Limb (tissue), 2 donors: ENCODE results near the gene OR12D2.
"Not testable (repeated sequence)": the region's sequence is repeated elsewhere in the genome, so short reads cannot be mapped to it uniquely, and the experiment has no call there.

Experiments
- DNase-seq, 2 donors: peaks; one replicate each; pipeline ENCODE4 v3.0.0-alpha.2; 2016; ENCODE audit errors: extremely low spot score in 2 of 2

Gene OR12D2, protein sequence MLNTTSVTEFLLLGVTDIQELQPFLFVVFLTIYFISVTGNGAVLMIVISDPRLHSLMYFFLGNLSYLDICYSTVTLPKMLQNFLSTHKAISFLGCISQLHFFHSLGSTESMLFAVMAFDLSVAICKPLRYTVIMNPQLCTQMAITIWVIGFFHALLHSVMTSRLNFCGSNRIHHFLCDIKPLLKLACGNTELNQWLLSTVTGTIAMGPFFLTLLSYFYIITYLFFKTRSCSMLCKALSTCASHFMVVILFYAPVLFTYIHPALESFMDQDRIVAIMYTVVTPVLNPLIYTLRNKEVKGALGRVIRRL

DNA sequence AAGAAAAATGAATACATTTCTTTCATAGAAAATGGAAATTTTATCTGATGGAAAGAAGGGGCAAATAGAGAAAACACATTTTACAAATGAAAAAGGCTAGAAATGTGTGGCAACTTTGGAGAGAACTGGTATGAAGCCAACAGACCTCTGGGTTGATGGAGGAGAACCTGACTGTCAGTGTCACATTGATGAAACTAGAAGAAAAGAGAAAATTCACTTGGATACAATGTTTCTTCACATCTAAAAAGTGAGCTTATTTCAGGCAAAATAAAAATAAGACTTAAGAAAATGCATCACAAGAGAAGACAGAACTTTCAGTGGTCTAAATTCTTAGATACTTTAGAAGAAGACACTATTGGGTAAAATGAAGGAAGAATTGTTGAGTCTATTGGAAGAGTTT, at the start of gene OR12D2:
OR12D2 (plus strand) TSS at position 301 of the 400 bp plus-strand sequence. CDS start 1,069 bp downstream, outside the sequence.
- no peak for DNase-seq

GRCh38 chr6:29349348-29349747, 46.1 kb upstream of the OR12D2 start:
- not testable (repeated sequence) for DNase-seq

- DNase-seq, result no peak
Measured at GRCh38 chr6:29354980-29355379, 40.5 kb upstream of the OR12D2 start.

- DNase-seq, result no peak
Measured at GRCh38 chr6:29355603-29356002, 39.8 kb upstream of the OR12D2 start.

DNA sequence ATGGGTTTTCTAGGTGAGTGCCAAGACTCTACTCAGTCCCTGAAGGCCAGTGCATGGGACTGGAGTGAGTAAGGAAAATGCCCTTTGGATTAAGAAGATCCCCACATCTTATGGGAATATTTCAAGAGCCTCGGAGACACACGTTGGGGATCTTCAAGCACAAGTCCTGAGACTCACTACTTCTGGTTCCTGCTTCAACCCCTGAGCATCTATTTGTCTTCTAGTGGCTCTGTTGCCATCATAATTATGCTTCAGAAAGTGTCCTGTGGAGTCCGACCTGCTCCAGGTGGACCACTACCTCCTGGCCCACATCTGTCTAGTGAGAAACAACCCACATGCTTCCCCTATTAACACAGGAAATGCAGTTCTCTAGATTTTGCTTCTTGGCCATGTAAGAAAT, 26.7 kb upstream of the OR12D2 start, which contains the start of gene OR5V1:
OR5V1 (minus strand) TSS at position 101 of the 400 bp plus-strand sequence. CDS start 12,670 bp downstream, outside the sequence.
- no peak for DNase-seq

GRCh38 chr6:29375191-29375590, 20.2 kb upstream of the OR12D2 start, which contains the start of gene OR12D3:
TSS of gene OR12D3 (minus strand) at chr6:29375291. CDS start at chr6:29375287, 4 bp downstream.
- DNase-seq, result no peak

DNA sequence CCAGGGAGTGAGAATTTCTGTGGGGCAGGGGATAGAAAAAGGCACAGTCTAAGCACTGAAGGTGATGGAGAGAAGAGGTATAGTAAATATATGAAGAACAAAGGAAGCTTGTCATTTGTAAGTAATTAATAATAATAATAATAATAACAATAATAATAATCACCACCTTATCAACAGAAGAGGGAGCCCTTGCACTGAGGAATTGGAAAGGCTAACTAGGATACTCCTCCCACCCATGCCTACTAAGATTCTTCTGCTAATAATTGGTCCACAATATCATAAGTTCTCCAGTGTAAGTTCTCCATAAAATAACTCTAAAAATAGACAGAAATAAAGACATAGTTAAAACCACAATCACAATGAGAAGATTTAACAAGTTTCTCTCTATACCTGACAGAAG, 19.4 kb upstream of the OR12D2 start:
- no peak for DNase-seq

- no peak for DNase-seq
Measured at GRCh38 chr6:29388533-29388932, 6.9 kb upstream of the OR12D2 start.

GRCh38 chr6:29399525-29399924, 4.1 kb downstream of the OR12D2 start:
- DNase-seq, result no peak

- no peak for DNase-seq
Measured at GRCh38 chr6:29403801-29404200, 8.4 kb downstream of the OR12D2 start.

- DNase-seq, result no peak
Measured at GRCh38 chr6:29414588-29414987, 19.2 kb downstream of the OR12D2 start, which contains the start of gene OR12D1. TSS of gene OR12D1 (plus strand) at chr6:29414928.

DNA sequence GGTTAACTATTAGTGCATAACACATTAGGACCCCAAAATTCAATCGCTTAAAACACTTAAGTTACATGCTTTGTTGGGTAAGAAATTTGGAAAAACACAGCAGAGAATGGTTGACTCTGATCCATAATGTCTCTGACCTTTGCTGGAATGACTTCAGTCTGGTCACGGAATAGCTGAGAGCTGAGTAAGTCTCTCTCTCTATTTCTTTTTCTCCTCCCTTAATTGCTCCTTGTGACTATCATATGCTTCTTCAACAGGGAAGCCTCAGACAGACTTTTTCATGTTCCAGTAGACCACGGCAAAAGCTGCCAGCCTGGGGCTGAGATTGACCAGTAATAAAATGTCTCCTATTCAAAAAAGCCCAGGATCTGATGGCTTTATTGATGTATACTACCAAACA, 24.1 kb downstream of the OR12D2 start:
- no peak for DNase-seq

GRCh38 chr6:29424168-29424567, 28.7 kb downstream of the OR12D2 start:
- DNase-seq, result no peak

DNA sequence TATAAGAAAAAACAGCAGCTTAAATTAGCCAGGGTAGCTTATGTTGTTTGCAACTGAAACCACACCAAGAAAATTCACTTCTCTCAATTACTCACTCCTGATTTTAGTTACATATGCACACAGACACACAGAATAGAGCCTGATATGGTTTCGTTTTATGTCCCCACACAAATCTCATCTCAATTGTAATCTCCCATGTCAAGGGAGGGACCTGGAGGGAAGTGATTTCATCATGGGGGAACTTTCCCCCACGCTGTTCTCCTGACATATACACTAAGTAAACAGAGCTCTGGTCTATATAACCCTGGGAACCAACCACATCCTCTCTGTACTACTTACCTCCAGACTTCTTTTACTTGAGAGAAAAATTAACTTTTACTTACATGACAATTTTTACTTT, 29.1 kb downstream of the OR12D2 start:
- no peak for DNase-seq

- no peak for DNase-seq
Measured at GRCh38 chr6:29425075-29425474, 29.6 kb downstream of the OR12D2 start.

GRCh38 chr6:29426654-29427053, 31.2 kb downstream of the OR12D2 start:
- DNase-seq, result no peak

DNA sequence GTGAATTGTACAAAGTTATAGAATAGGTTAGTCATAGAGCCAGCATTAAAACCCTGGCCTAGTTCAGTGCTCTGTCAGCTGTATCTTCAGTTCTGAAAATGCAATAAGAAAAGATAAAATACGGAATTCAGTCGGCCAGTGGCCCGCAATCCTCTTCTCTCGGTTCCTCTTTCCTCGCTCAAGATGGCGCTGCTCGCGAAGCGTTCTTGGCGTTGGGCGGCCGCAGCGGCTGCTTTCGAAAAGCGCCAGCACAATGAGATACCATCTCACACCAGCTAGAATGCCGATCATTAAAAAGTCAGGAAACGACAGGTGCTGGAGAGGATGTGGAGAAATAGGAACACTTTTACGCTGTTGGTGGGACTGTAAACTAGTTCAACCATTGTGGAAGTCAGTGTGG, 41.3 kb downstream of the OR12D2 start:
- DNase-seq, result not testable (repeated sequence)

GRCh38 chr6:29439006-29439405, 43.6 kb downstream of the OR12D2 start, which contains the start of gene OR10C1:
TSS of gene OR10C1 (plus strand) at chr6:29439306. CDS start at chr6:29440016, 710 bp downstream.
- no peak for DNase-seq

DNA sequence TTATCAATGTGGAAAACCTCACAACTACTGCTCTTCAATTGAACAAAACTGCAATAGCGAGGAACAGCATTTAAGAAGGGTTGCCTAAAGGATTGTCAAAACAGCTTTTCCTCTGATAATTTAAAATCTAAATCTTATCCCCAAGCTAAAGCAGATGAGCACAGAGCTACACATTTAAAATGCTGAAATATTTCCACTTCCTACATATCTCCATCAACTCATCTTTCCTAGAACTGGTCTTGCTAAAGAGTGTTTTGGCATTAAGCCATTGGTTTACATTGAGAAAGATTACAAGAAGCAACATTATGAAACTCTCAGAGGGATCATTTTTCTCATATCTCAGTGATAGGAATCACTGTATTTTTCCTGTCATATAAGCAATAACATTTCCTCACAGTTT, 47.3 kb downstream of the OR12D2 start:
- no peak for DNase-seq

DNA sequence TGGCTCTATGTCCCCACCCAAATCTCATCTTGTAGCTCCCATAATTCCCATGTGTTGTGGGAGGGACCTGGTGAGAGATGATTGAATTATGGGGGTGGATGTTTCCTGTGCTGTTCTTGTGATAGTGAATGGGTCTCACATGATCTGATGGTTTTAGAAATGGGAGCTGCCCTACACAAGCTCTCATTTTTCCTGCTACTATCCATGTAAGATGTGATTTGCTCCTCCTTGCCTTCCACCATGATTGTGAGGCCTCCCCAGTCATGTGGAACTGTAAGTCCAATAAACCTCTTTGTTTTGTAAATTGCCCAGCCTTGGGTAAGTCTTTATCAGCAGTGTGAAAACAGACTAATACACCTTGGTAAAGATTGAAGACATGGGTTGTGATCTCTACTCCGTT, 48.6 kb downstream of the OR12D2 start:
- DNase-seq, result not testable (repeated sequence)
